SU-DHL-6 (cell line): ENCODE data around the gene WDR72.

Experiments
- EZH2phosphoT487 ChIP-seq: fragments of 200-600 bp; sonication (generic), shearing (Covaris generic); conservative IDR thresholded peaks from 2 replicates; pipeline ENCODE4 v1.6.1; 2018; ENCODE audit warnings: mild to moderate bottlenecking, antibody characterized with exemption, low read length, moderate library complexity, mixed read lengths
- TF ChIP-seq, protein P1 (sequence below): fragments of 200-600 bp; sonication (generic); IDR thresholded peaks from one replicate; pipeline ENCODE4 v1.5.1; 2017; ENCODE audit warnings: antibody characterized with exemption, mild to moderate bottlenecking, low read length, moderate library complexity; ENCODE audit not compliant: insufficient read depth, poor library complexity, severe bottlenecking

DNA sequence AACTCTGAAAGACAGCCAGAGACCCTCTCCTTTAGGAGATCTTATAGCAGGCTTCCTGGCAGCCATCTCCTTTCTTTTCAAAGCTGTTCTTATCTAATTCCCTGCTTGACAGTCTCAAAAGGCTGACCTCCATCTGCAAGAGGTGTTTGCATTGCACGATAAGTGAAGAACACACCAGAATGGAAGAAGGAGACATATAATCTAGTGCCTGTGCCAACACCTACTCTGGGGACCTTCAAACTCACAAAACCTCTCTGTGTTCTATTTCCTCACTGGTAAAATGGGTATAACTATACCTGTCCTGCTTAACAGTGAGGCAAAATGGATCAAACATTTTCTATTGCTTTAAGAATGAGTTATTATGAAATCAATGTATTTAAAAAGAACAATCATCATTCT, 65.0 kb downstream of the WDR72 start:
- TF ChIP-seq, protein P1, sequence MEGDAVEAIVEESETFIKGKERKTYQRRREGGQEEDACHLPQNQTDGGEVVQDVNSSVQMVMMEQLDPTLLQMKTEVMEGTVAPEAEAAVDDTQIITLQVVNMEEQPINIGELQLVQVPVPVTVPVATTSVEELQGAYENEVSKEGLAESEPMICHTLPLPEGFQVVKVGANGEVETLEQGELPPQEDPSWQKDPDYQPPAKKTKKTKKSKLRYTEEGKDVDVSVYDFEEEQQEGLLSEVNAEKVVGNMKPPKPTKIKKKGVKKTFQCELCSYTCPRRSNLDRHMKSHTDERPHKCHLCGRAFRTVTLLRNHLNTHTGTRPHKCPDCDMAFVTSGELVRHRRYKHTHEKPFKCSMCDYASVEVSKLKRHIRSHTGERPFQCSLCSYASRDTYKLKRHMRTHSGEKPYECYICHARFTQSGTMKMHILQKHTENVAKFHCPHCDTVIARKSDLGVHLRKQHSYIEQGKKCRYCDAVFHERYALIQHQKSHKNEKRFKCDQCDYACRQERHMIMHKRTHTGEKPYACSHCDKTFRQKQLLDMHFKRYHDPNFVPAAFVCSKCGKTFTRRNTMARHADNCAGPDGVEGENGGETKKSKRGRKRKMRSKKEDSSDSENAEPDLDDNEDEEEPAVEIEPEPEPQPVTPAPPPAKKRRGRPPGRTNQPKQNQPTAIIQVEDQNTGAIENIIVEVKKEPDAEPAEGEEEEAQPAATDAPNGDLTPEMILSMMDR = no peak
- no peak for TF ChIP-seq EZH2phosphoT487
